Measurements from ENCODE around the gene CFTR. TPM values are rescaled to one million over a fixed set of nuclear protein-coding genes. Genes with fewer than 3 reads are reported as not detected.

The CFTR gene
- total and polyA plus RNA-seq, 10 of the 15 experiments (the other 5 are each of a cell fraction or from before 2014, with no cell fraction given): 0.02 to 2.3 (median 0.21) TPM; not detected in 1

GRCh38 chr7:117505238-117505637 is 25.4 kb downstream of the CFTR start:
- in situ Hi-C loops (cut with MboI): no loop called here

More at GRCh38 chr7:117505238-117505637, 25.4 kb downstream of the CFTR start:
- Histone ChIP-seq H4K20me1 (ENCODE audit: control insufficient read depth, insufficient read depth) (no peaks in the 10 kb centered on the region), H3K27ac (ENCODE audit: control insufficient read depth, insufficient read depth) (no peak overlapping the region), H3K4me2 (ENCODE audit: control insufficient read depth, insufficient read depth) (no peak overlapping the region), H3K79me2 (ENCODE audit: control insufficient read depth, insufficient read depth, low read length) (no peaks in the 10 kb centered on the region), H3K9me3 (replicated peaks; ENCODE audit: control insufficient read depth, insufficient read depth, low read length) (no peaks in the 10 kb centered on the region), H2AFZ (ENCODE audit: control insufficient read depth, low read depth, low read length) (no peak overlapping the region), H3K27me3 (replicated peaks in 1 of 2; ENCODE audit: control insufficient read depth in 2 of 2, insufficient read depth in 2 of 2, low read length in 1 of 2) (no peaks in the 10 kb centered on the region), H3K9ac (ENCODE audit: control insufficient read depth, insufficient read depth, low read length) (no peak overlapping the region), H3K4me3 (no peak overlapping the region), H3K4me1 (ENCODE audit: control insufficient read depth, insufficient read depth, low read length) (no peaks in the 10 kb centered on the region), H3K36me3 (ENCODE audit: control insufficient read depth in 2 of 2, insufficient read depth in 2 of 2, low read length in 1 of 2) (no peaks in the 10 kb centered on the region)
- DNase-seq (ENCODE audit: low read depth, low spot score): no peak
- TF ChIP-seq RAD21 (IDR thresholded peaks at IDR 0.05; ENCODE audit: insufficient read depth, low read depth, low read length) (peak; percentile 22; the same call in 1 of the 2 replicates), RBBP5 (conservative IDR thresholded peaks at IDR 0.05) (no peak), CTCF (IDR thresholded peaks at IDR 0.05 in 2 of 3, conservative IDR thresholded peaks at IDR 0.05 in 1 of 3; ENCODE audit: control insufficient read depth in 2 of 3, extremely low read depth in 1 of 3, insufficient read depth in 1 of 3, low read depth in 3 of 3, low read length in 3 of 3) (peak in 2 of 3 experiments; percentile 12 to 13; a peak in 2 of 6 replicates)
- peak; percentile 55 for ATAC-seq
- ChIA-PET SMC1A (ENCODE audit: uncharacterized antibody, unreplicated experiment) (interaction anchor here (1.0 to 2.4 kb wide), 9 partner anchors 9 to 211 kb away, joined by 3 to 14 read pairs (median 5); no protein-coding TSS in a partner anchor), POLR2A (no interaction called here), RAD21 (ENCODE audit: unreplicated experiment) (interaction anchor here (1.2 to 3.7 kb wide), 6 partner anchors 10 to 211 kb away, joined by 3 to 11 read pairs (median 6); no protein-coding TSS in a partner anchor), CTCF (interaction anchor here (0.8 to 4.7 kb wide), 11 partner anchors 10 to 292 kb away, joined by 3 to 31 read pairs (median 4); no protein-coding TSS in a partner anchor)
- no TSS peak for BruUV-seq (replicated peaks)
- intact Hi-C loops (cut with micrococcal nuclease; ENCODE audit: unreplicated experiment): no loop called here
- WGBS (ENCODE audit: insufficient coverage, insufficient replicate concordance, low lambda C conversion rate, missing lambda C conversion rate): 15% methylated on average over 3 of the region's 3 CpGs
- no peak for FAIRE-seq

All from GM12878 (cell line).